Limb (tissue), 2 donors: ENCODE measurements around the gene NBR1.
"Not testable (repeated sequence)": the region's sequence is repeated elsewhere in the genome, so short reads cannot be mapped to it uniquely, and the experiment has no call there.

Source experiments
- DNase-seq, 2 donors: peaks; one replicate each; pipeline ENCODE4 v3.0.0-alpha.2; 2016; ENCODE audit errors: extremely low spot score in 2 of 2

NBR1 gene

GRCh38 chr17:43246456-43246855 is 75.4 kb downstream of the NBR1 start:
- not testable (repeated sequence) for DNase-seq
